Limb (tissue), 2 donors: ENCODE data around the gene EPHX1.
A peak's percentile ranks its signal among the peaks of the same experiment; 100 is the strongest.
"Not testable (repeated sequence)": the region's sequence is repeated elsewhere in the genome, so short reads cannot be mapped to it uniquely, and the experiment has no call there.

Experiments used
- DNase-seq, 2 donors: peaks; one replicate each; pipeline ENCODE4 v3.0.0-alpha.2; 2016; ENCODE audit errors: extremely low spot score in 2 of 2

EPHX1 gene

GRCh38 chr1:225809842-225810578 lies at the start of gene EPHX1:
Gene EPHX1 (plus strand): TSS chr1:225810124. CDS start chr1:225828730, 18,606 bp downstream.
- peak; percentile 84 to 90 for DNase-seq

GRCh38 chr1:225760531-225760930 lies 49.4 kb upstream of the EPHX1 start:
- DNase-seq = no peak

- not testable (repeated sequence) for DNase-seq
Observed at GRCh38 chr1:225761395-225761794, 48.5 kb upstream of the EPHX1 start.

- DNase-seq = no peak
Observed at GRCh38 chr1:225762002-225762441, 47.9 kb upstream of the EPHX1 start.

GRCh38 chr1:225762444-225762843 lies 47.5 kb upstream of the EPHX1 start:
- DNase-seq = peak; percentile 34 to 65

GRCh38 chr1:225763716-225764548 lies 46.0 kb upstream of the EPHX1 start:
- DNase-seq = peak in 1 of 2 donors; percentile 46

GRCh38 chr1:225765982-225766674 lies 43.8 kb upstream of the EPHX1 start:
- no peak for DNase-seq

GRCh38 chr1:225766967-225767633 lies 42.8 kb upstream of the EPHX1 start:
- peak in 1 of 2 donors; percentile 75 for DNase-seq

- DNase-seq = peak in 1 of 2 donors; percentile 53
Observed at GRCh38 chr1:225767634-225768540, 42.0 kb upstream of the EPHX1 start.

GRCh38 chr1:225768662-225769426 lies 41.1 kb upstream of the EPHX1 start:
- DNase-seq = no peak

- no peak for DNase-seq
Observed at GRCh38 chr1:225769687-225770086, 40.2 kb upstream of the EPHX1 start.

GRCh38 chr1:225770561-225771248 lies 39.2 kb upstream of the EPHX1 start:
- no peak for DNase-seq

GRCh38 chr1:225771661-225772322 lies 38.1 kb upstream of the EPHX1 start:
- DNase-seq = no peak

GRCh38 chr1:225772323-225772768 lies 37.6 kb upstream of the EPHX1 start:
- peak; percentile 79 to 86 for DNase-seq

- no peak for DNase-seq
Observed at GRCh38 chr1:225772848-225773247, 37.1 kb upstream of the EPHX1 start.

- no peak for DNase-seq
Observed at GRCh38 chr1:225774281-225775147, 35.4 kb upstream of the EPHX1 start.

- DNase-seq = no peak
Observed at GRCh38 chr1:225776294-225776693, 33.6 kb upstream of the EPHX1 start.
